22Rv1 (cell line): Measurements from ENCODE around the gene NUDT17.

Source experiments
- CTCF ChIP-seq: fragments of 450-650 bp; IDR thresholded peaks from 2 replicates; pipeline ENCODE4 v1.5.1; 2017; ENCODE audit warnings: mild to moderate bottlenecking
- ZFX ChIP-seq: fragments of 450-650 bp; IDR thresholded peaks from 2 replicates; pipeline ENCODE4 v1.6.1; 2017; ENCODE audit warnings: antibody characterized with exemption, borderline replicate concordance

- TF ChIP-seq CTCF = no peak
- TF ChIP-seq ZFX = no peak
Observed at GRCh38 chr1:145878724-145879123, 33.3 kb downstream of the NUDT17 start.
